Upper lobe of left lung (tissue), 4 donors: ENCODE measurements around the gene ZNF74.

Source experiments
- CTCF ChIP-seq, 6 experiments: fragments of 450-650 bp in 4 of 6; fragments of 200-600 bp in 2 of 6; sonication (generic) in 2 of 6; IDR thresholded peaks; one replicate each; pipeline ENCODE4 v1.5.1; 2016 to 2019; ENCODE audit warnings: antibody characterized with exemption in 6 of 6
- EP300 ChIP-seq, 4 donors: sonication (generic); formaldehyde crosslinking; IDR thresholded peaks; one replicate each; pipeline ENCODE4 v1.5.1; 2017; ENCODE audit warnings: antibody characterized with exemption in 4 of 4, control low read depth in 2 of 4

- no peak for TF ChIP-seq CTCF (IDR thresholded peaks at IDR 0.05)
- no peak for TF ChIP-seq EP300 (IDR thresholded peaks at IDR 0.05)
Observed at GRCh38 chr22:20414059-20414440, 20.1 kb downstream of the ZNF74 start.
